ENCODE measurements around the gene EARS2. TPM values are rescaled to one million over a fixed set of nuclear protein-coding genes. Genes with fewer than 3 reads are reported as not detected.
A peak's percentile ranks its signal among the peaks of the same experiment; 100 is the strongest.

The EARS2 gene
- total and polyA plus RNA-seq, 9 of the 15 experiments (the other 6 are each of a cell fraction or from before 2014, with no cell fraction given): 17.6 to 58.6 (median 36.3) TPM

GRCh38 chr16:23510164-23510914 is 46.8 kb downstream of the EARS2 start, which contains the start of gene GGA2 (continued):
- TF ChIP-seq PPARD (CRISPR knock-in tag; IDR thresholded peaks at IDR 0.05): no peak
- TF ChIP-seq ZNF644 (tag; IDR thresholded peaks at IDR 0.05; ENCODE audit: low read depth): 0 out of 2 replicates have a peak, but pooled peaks have one; percentile 42
- peak; percentile 58; the same call in 1 of the 2 replicates for TF ChIP-seq POLR2H (tag; IDR thresholded peaks at IDR 0.05; ENCODE audit: low read depth)
- no peak for TF ChIP-seq EP300 (IDR thresholded peaks at IDR 0.05; ENCODE audit: low read length)
- no peak for TF ChIP-seq ZSCAN32 (CRISPR knock-in tag; IDR thresholded peaks at IDR 0.05)
- TF ChIP-seq AFF1 (IDR thresholded peaks at IDR 0.05; ENCODE audit: low read depth in 1 of 2, partially characterized antibody in 2 of 2): no peak
- no peak for TF ChIP-seq BCLAF1 (IDR thresholded peaks at IDR 0.05; ENCODE audit: borderline replicate concordance in 1 of 2, control insufficient read depth in 1 of 2, low read depth in 2 of 2, low read length in 1 of 2)
- 0 out of 2 replicates have a peak, but pooled peaks have one; percentile 25 for TF ChIP-seq PBX2 (CRISPR knock-in tag; IDR thresholded peaks at IDR 0.05; ENCODE audit: low read depth)
- TF ChIP-seq PBX2 (tag; conservative IDR thresholded peaks at IDR 0.05; ENCODE audit: low read depth): no peak; the same call in 1 of the 2 replicates
- no peak for TF ChIP-seq DLX4 (CRISPR knock-in tag; IDR thresholded peaks at IDR 0.05)
- no peak for TF ChIP-seq HOXB6 (CRISPR knock-in tag; IDR thresholded peaks at IDR 0.05; ENCODE audit: borderline replicate concordance)
- peak; percentile 83 for TF ChIP-seq MYC (IDR thresholded peaks at IDR 0.05; ENCODE audit: low read depth, low read length)
- TF ChIP-seq MYC (CRISPR knock-in tag; IDR thresholded peaks at IDR 0.05; ENCODE audit: borderline replicate concordance, low read depth): no peak
- peak; percentile 96 for TF ChIP-seq RBFOX2 (IDR thresholded peaks at IDR 0.05; ENCODE audit: low read depth, low read length)
